CD4-positive, alpha-beta T cell treated with Interleukin-12 subunit alpha and Interleukin-12 subunit beta, for 1 hour (primary cell): ENCODE data around the gene ISCA2.
"Not testable (repeated sequence)": the region's sequence is repeated elsewhere in the genome, so short reads cannot be mapped to it uniquely, and the experiment has no call there.

Experiments
- DNase-seq: peaks from one replicate; pipeline ENCODE4 v3.0.0-alpha.2; 2020

The ISCA2 gene

DNA sequence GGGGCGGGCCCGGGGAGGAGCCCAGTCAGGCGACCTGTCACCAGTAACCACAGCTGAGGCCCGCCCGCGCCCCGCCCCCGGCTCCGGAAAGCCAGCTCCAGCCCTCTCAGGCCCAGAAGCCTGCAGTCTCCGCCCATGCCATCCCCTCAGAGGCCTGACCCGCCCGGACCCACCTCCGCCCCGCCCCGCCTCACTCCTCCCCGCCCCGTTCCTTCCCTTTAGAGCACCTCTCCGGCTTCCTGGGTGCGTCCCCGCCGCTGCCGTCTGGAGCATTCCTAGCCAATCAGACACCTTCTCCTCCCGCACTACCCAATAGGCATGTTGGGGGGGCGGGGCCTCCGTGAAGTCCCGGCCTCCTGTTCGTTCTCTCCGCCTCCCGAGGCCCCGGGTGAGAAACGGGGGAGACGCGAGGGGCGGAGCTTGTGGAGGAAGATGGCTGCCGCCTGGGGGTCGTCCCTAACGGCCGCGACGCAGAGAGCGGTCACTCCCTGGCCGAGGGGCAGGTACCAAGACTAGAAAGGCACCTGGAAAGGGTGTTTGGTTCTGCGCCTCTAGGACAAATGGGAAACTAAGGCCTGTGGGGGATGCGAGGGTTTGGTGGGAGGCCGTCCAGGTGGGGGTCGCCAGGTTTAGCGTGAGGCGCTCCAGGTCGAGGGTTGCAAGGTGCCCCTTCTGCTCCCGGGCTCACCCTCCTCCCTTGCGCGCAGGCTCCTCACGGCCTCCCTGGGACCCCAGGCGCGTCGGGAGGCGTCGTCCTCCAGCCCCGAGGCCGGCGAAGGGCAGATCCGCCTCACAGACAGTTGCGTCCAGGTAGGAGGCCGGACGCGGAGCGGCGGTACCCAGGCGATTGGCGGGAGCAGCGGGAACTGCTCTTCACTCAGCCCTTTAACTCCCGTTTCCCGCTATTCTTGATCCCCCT is at the start of gene ISCA2:
ISCA2 (plus strand) TSS at position 423 of the 919 bp plus-strand sequence; CDS start at position 433, 10 bp downstream.
- peak; percentile 99 for DNase-seq

DNA sequence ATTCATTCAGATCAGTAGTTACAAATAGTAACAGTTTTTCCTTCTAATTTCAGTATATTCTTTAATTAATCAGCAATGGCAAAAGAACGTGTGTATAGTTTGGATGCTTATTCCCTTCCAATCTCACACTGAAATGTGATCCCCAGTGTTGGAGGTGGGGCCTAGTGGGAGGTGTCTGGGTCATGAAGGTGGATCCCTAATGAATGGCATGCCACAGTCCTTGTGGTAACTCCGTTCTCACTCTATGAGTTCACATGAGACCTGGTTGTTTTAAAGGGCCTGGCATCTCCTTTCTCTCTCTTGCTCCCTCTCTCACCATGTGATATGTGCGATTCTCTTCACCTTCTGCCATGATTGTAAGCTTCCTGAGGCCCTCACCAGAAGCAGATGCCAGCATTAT is 48.7 kb upstream of the ISCA2 start:
- no peak for DNase-seq

GRCh38 chr14:74454397-74454796 is 39.2 kb upstream of the ISCA2 start:
- not testable (repeated sequence) for DNase-seq

- no peak for DNase-seq
These were observed 36.6 kb upstream of the ISCA2 start for GRCh38 chr14:74456684-74457564.

DNA sequence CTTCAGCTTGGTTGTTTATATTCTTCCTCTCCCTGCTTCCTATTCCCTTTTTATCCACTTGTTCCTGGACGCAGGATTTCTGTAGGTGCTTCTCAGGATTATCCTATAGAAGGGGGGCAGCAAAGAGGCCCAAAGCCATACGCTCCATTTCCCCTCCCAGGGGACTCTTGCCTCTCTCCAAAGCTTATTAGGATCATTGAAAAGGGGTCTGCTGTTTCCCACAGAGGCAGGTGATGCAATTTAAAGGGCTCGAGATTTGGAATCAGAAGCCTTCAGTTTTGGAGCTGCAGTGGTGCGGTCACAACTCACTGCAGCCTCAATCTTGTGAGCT is 36.0 kb upstream of the ISCA2 start:
- no peak for DNase-seq

DNA sequence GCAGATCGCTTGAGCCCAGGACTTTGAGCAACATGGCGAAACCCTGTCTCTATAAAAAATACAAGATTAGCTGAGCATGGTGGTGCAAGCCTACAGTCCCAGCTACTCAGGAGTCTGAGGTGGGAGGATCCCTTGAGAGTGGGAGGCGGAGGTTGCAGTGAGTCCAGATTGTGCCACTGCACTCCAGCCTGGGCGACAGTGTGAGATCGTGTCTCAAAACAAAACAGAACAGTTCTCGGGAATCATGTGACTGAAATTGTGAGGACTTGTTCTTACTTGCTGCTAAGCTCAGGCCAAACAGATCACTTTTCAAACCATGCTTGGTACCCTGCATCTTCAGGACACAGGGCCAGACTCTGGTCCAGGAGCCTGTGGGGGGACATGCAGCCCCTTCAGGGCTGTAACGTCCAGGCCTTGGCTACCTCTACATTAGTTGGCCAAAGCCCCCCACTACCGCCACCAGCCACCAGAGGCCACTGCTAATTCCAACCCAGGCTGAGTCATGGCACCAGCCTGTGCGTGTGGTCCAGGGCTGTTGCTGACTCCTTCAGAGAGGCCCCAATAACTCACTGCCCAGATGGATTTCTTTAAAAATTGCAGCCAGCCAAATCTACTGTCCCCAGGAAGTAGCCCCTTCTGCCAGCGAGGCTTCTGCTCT is 34.1 kb upstream of the ISCA2 start:
- DNase-seq: peak; percentile 10

- DNase-seq: no peak
These were observed 33.6 kb upstream of the ISCA2 start for GRCh38 chr14:74459976-74460375.

DNA sequence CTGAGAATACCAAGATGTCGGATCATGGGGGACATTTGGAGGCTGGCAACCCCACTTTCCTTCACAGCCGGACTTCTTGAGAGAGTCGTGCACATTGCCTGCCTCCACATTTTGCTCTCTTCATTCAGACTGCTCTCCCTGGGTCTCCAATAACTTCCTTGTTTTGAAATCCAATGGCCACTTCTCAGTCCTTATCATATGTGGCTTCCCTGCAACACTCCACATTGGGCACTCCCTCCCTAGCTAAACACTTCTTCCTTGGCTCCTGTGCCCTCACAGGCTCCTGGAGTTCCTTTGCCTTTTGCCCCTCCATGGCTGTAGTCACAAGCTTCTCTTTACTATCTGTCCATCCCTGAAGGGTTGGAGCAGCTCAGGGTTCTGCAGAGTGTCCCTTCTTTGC is 30.6 kb upstream of the ISCA2 start:
- DNase-seq: no peak

DNA sequence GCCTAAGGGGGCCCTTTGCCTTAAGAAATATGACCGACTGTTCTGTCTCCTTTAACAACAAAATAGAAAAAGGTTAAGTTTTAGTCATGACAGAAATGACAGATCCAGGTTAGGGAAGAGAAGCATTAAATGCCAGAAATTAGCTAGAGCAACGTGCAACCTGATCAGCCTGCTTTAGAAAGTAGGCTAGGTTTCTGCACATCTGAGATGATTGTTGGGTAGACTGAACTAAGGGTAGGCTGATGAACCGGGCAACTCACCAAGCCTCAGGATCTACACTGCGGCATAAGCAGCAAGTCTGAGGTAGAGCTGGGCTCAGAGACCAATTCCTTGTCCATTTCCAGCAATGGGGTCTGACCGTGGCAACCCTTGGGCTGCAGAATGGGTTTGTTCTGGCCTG is 29.9 kb upstream of the ISCA2 start:
- no peak for DNase-seq

- DNase-seq: no peak
These were observed 28.8 kb upstream of the ISCA2 start for GRCh38 chr14:74464785-74465184.

- no peak for DNase-seq
These were observed 28.2 kb upstream of the ISCA2 start for GRCh38 chr14:74465335-74465734.

- DNase-seq: no peak
These were observed 25.1 kb upstream of the ISCA2 start for GRCh38 chr14:74468513-74468912.

DNA sequence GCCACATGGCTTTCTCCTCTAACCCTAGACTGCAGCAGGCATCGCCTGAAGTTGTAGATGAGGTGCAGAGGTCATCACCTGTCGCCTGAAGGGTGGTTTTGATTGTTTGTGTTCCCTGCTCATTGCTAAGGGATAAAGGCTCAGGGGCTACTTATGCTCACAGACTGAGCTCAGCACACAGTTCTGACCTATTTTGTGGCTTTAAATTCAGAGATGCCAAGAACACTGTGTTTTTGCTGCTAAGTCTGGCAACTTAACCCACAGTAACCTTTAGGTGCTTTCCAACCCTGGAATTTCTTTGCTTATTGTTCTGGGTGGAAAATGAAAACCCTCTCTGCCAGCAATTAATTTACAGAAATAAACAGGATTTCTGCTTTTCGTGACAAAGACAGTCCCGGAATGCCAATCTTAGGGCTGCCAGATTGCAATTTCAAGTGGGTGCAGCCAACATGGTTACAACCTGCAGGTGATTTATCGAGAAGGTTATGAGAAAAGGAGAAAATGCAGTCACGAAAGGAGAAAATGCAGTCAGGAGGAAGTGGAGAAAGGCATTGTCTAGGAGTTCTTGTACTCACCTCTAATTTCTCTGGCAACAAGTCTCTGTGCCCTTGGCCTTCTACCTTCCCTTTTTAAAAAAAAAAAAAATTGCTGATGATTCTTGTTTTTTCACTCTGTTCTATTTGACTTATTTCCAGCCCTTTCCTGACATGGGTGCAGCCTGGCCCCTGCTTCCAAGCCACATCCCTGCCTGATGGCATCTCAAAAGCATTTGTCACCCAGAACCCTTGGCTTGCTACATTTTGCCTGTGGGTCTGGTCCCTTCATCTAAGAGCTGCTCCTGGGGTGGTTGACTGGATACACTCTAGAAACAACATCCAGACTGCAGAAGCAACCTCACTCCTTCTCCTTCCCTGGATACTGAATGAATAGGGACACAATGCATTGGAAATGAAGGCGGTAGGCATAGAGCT is 23.7 kb upstream of the ISCA2 start:
- DNase-seq: no peak

- DNase-seq: no peak
These were observed 21.0 kb upstream of the ISCA2 start for GRCh38 chr14:74472601-74473000.

DNA sequence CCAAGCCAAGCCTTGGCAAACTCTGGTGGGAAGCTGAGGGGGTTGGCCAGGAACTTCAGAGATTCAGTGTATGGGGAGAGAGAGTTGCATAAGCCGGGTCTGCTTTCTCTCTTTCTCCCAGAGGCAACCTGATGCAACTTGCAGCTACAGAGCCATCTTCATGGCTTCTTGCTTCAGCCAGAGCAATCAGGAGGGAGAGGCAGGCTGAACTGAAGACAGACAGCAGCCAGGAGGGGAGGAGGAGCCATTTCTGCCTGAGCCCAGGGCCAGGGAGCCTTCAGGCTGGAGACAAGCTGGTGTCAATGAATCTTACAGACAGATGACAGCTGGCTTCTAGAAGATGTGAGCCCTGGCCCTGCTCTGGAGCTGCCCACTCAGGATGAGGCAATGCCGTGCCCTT is 19.2 kb upstream of the ISCA2 start:
- no peak for DNase-seq

GRCh38 chr14:74475678-74476077 is 17.9 kb upstream of the ISCA2 start:
- no peak for DNase-seq

- no peak for DNase-seq
These were observed 17.5 kb upstream of the ISCA2 start for GRCh38 chr14:74476107-74476506.

GRCh38 chr14:74476607-74477006 is 17.0 kb upstream of the ISCA2 start:
- no peak for DNase-seq

DNA sequence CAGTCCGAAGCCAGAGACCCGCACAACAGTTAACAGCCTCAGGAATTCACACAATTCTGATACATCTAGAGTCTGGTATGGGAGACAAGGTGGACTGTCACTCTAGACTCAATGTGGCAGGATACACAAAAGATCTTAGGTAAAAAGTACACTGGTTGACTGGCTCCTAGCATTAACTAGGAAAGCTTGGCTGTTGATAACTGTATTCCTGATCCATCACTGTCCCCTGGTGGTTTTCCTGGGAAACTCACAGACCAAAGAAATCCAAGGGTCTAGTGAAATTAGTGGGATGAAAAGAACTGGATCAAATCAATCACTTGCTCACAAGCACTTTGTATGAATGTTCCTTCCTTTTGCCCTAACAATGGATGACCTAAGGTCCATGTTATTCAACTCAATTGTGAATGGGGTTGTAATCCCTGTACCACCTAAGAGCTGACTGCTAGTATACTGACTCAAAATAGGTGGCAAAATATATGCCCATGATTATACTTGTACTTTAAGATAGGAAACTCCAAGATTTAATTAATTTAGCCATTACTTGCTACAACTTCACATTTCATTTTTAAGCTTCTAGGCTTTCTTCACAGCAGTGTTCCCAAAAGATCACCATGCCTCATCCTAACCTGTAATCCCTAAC is 14.4 kb upstream of the ISCA2 start:
- no peak for DNase-seq

- no peak for DNase-seq
These were observed 13.5 kb upstream of the ISCA2 start for GRCh38 chr14:74480046-74480445.

DNA sequence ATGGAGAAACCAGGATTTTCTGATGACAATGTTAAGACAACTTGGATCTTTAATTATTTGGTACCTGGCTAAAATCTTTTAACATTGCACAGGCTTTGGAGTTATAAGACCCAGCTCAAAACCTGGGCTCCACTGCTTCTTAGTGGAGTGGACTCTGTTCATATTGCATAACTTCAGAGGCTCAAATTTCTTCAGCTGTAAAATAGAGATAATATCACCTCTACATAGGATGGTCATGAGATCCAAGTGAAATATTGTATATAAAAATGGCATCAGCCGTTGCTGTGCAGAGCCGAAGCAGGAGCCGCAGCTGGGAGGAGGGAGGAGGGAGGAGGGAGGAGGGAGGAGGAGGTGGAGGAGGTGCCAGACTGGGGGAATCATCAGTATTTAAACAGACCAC is 11.0 kb upstream of the ISCA2 start:
- no peak for DNase-seq

- DNase-seq: no peak
These were observed 10.2 kb upstream of the ISCA2 start for GRCh38 chr14:74483321-74483720.
